HepG2 (cell line): ENCODE results near the gene SCT. TPM values are rescaled to one million over a fixed set of nuclear protein-coding genes. Genes with fewer than 3 reads are reported as not detected.

ENCODE experiments used
- ARNT2 ChIP-seq: sonication (generic); formaldehyde crosslinking; IDR thresholded peaks from 2 replicates; pipeline ENCODE4 v1.8.0; 2022; ENCODE audit warnings: mild to moderate bottlenecking, low read depth, missing genetic modification reagents, moderate library complexity
- ATF7-NPFF ChIP-seq: sonication (generic); formaldehyde crosslinking; IDR thresholded peaks from 2 replicates; pipeline ENCODE4 v1.8.1; 2023; ENCODE audit warnings: mild to moderate bottlenecking, low read depth, missing genetic modification reagents, moderate library complexity
- GATA4 ChIP-seq: sonication (generic); IDR thresholded peaks from 2 replicates; pipeline ENCODE4 v1.6.1; 2016; ENCODE audit warnings: antibody characterized with exemption, low read depth, borderline replicate concordance
- NR2F6 ChIP-seq, 2 experiments: IDR thresholded peaks; 2 replicates each; pipeline ENCODE4 v1.6.1; 2016; ENCODE audit warnings: antibody characterized with exemption in 1 of 2, mild to moderate bottlenecking in 1 of 2
- RAD51 ChIP-seq: fragments of 450-650 bp; IDR thresholded peaks from 2 replicates; pipeline ENCODE4 v1.6.1; 2016; ENCODE audit warnings: borderline replicate concordance
- RXRB ChIP-seq: IDR thresholded peaks from 2 replicates; pipeline ENCODE4 v1.6.1; 2016; ENCODE audit warnings: borderline replicate concordance, missing genetic modification reagents, missing compliant biosample characterization
- SMAD1 ChIP-seq: sonication (generic); formaldehyde crosslinking; IDR thresholded peaks from 2 replicates; pipeline ENCODE4 v1.4.0; 2020; ENCODE audit warnings: missing genetic modification reagents, low read depth, mild to moderate bottlenecking, borderline replicate concordance
- SUZ12 ChIP-seq: fragments of 150-350 bp; IDR thresholded peaks from 2 replicates; pipeline ENCODE4 v1.6.1; 2014; ENCODE audit warnings: low read depth, low read length
- TEAD3 ChIP-seq: optimal IDR thresholded peaks from 2 replicates; pipeline ENCODE3; 2016; ENCODE audit warnings: borderline replicate concordance
- THAP11 ChIP-seq: IDR thresholded peaks from 2 replicates; pipeline ENCODE4 v1.6.1; 2016; ENCODE audit warnings: missing biosample characterization, missing genetic modification reagents
- THYN1 ChIP-seq: sonication (generic); formaldehyde crosslinking; IDR thresholded peaks from 2 replicates; pipeline ENCODE4 v1.8.1; 2023; ENCODE audit warnings: low read depth, mild to moderate bottlenecking, moderate library complexity, missing genetic modification reagents, borderline replicate concordance
- ZBTB42 ChIP-seq: sonication (generic); formaldehyde crosslinking; IDR thresholded peaks from 2 replicates; pipeline ENCODE4 v1.5.0; 2020; ENCODE audit warnings: mild to moderate bottlenecking, missing genetic modification reagents
- ZNF670 ChIP-seq: sonication (generic); formaldehyde crosslinking; IDR thresholded peaks from 2 replicates; pipeline ENCODE4 v1.8.0; 2022; ENCODE audit warnings: mild to moderate bottlenecking, missing genetic modification reagents, borderline replicate concordance
- ZNF747 ChIP-seq: sonication (generic); formaldehyde crosslinking; IDR thresholded peaks from 2 replicates; pipeline ENCODE4 v1.8.1; 2023; ENCODE audit warnings: missing genetic modification reagents, mild to moderate bottlenecking, borderline replicate concordance
- ZNF792 ChIP-seq: IDR thresholded peaks from 2 replicates; pipeline ENCODE4 v1.6.1; 2016
- polyA plus RNA-seq, 8 experiments: library from polyadenylated mRNA; depleted of rRNA in 3 of 8; stranded (reverse) in 7 of 8; unstranded in 1 of 8; fragments of >200 nt; fragmentation: Illumina TruSeq in 4 of 8; extraction: Trizol in 4 of 8; gene quantifications; 2 replicates each; pipeline versions ENCODE4 v1.2.1 to v1.2.3, GENCODE V29; 2011 to 2016; ENCODE audit warnings: low read depth in 4 of 8, missing spikeins in 1 of 8, mixed read lengths in 1 of 8; ENCODE audit not compliant: insufficient read depth in 1 of 8
- total RNA-seq, 5 experiments: library from RNA; depleted of rRNA; stranded (reverse); fragments of >200 nt; fragmentation: Illumina TruSeq; extraction: Trizol; gene quantifications; 2 replicates each; pipeline ENCODE4 v1.2.3, GENCODE V29; 2016; ENCODE audit warnings: low read depth in 1 of 5
- TF ChIP-seq, protein P1 (sequence below), 2 experiments: sonication (generic) in 1 of 2; formaldehyde crosslinking in 1 of 2; IDR thresholded peaks; 2 replicates each; pipeline versions ENCODE4 v1.4.0 to v1.6.1; 2016 to 2020; ENCODE audit warnings: borderline replicate concordance in 1 of 2, low read depth in 1 of 2, mild to moderate bottlenecking in 1 of 2, missing genetic modification reagents in 1 of 2
- TF ChIP-seq, protein P2 (sequence below): sonication (generic); formaldehyde crosslinking; IDR thresholded peaks from 2 replicates; pipeline ENCODE4 v1.4.0; 2020; ENCODE audit warnings: missing genetic modification reagents
- TF ChIP-seq, protein P3 (sequence below): sonication (generic); IDR thresholded peaks from 2 replicates; pipeline ENCODE4 v1.6.1; 2016; ENCODE audit warnings: low read depth, borderline replicate concordance
- TF ChIP-seq, protein P4 (sequence below): sonication (generic); formaldehyde crosslinking; IDR thresholded peaks from 2 replicates; pipeline ENCODE4 v1.4.0; 2020; ENCODE audit warnings: mild to moderate bottlenecking, missing genetic modification reagents

SCT gene
- total and polyA plus RNA-seq, 2 of the 13 experiments (the other 11 are each of a cell fraction or from before 2014, with no cell fraction given): not detected

DNA sequence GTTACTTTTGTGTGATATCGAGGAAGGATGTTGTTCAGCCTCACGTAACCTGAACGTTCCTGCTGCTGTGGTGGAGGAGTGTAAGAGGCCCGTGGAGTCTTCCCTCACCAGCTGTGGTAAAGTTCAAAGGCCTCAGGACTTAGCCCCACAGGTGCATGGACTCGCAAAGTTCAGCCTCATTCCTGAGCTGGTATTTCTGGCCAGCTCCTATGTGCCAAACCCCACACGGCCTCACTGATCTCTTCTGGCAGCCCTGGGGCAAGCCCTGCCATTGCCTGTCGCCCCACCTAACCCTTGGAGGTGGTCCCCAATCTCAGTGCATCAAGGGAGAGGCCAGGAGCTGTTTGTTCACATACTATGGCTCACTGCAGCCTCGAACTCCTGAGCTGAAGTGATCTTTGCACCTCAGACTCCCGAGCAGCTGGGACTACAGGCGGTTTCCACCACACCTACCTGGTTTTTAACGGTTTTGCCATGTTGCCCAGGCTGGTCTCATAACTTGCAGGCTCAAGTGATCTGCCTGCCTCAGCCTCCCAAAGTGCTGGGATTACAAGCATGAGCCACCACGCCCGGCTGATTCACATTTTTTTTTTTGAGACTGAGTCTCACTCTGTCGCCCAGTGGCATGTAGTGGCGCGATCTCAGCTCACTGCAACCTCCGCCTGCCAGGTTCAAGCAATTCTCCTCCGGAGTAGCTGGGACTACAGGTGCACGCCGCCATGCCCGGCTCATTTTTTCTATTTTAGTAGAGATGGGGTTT is 48.5 kb downstream of the SCT start (continued):
- TF ChIP-seq ATF7-NPFF (CRISPR knock-in tag) (no peak), RXRB (CRISPR knock-in tag) (no peak), SUZ12 (no peak), ARNT2 (CRISPR knock-in tag) (no peak), RAD51 (no peak), NR2F6 (IDR thresholded peaks at IDR 0.05) (no peak), NR2F6 (CRISPR knock-in tag; IDR thresholded peaks at IDR 0.05) (0 out of 2 replicates have a peak, but pooled peaks have one; percentile 5), THAP11 (CRISPR knock-in tag) (no peak), GATA4 (no peak), ZBTB42 (CRISPR knock-in tag) (no peak), ZNF747 (no peak), ZNF670 (CRISPR knock-in tag) (no peak), SMAD1 (CRISPR knock-in tag) (no peak), THYN1 (CRISPR knock-in tag) (no peak), TEAD3 (CRISPR knock-in tag) (peak; percentile 19), ZNF792 (CRISPR knock-in tag) (no peak)
- TF ChIP-seq, protein P1, sequence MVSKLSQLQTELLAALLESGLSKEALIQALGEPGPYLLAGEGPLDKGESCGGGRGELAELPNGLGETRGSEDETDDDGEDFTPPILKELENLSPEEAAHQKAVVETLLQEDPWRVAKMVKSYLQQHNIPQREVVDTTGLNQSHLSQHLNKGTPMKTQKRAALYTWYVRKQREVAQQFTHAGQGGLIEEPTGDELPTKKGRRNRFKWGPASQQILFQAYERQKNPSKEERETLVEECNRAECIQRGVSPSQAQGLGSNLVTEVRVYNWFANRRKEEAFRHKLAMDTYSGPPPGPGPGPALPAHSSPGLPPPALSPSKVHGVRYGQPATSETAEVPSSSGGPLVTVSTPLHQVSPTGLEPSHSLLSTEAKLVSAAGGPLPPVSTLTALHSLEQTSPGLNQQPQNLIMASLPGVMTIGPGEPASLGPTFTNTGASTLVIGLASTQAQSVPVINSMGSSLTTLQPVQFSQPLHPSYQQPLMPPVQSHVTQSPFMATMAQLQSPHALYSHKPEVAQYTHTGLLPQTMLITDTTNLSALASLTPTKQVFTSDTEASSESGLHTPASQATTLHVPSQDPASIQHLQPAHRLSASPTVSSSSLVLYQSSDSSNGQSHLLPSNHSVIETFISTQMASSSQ (IDR thresholded peaks at IDR 0.05; ENCODE audit: low read depth): no peak
- TF ChIP-seq, protein P1 (CRISPR knock-in tag; IDR thresholded peaks at IDR 0.05; ENCODE audit: borderline replicate concordance): 0 out of 2 replicates have a peak, but pooled peaks have one; percentile 15
- TF ChIP-seq, protein P2, sequence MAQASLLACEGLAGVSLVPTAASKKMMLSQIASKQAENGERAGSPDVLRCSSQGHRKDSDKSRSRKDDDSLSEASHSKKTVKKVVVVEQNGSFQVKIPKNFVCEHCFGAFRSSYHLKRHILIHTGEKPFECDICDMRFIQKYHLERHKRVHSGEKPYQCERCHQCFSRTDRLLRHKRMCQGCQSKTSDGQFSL (CRISPR knock-in tag): no peak
- TF ChIP-seq, protein P3, sequence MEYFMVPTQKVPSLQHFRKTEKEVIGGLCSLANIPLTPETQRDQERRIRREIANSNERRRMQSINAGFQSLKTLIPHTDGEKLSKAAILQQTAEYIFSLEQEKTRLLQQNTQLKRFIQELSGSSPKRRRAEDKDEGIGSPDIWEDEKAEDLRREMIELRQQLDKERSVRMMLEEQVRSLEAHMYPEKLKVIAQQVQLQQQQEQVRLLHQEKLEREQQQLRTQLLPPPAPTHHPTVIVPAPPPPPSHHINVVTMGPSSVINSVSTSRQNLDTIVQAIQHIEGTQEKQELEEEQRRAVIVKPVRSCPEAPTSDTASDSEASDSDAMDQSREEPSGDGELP: peak; percentile 39; the same call in 1 of the 2 replicates
- TF ChIP-seq, protein P4, sequence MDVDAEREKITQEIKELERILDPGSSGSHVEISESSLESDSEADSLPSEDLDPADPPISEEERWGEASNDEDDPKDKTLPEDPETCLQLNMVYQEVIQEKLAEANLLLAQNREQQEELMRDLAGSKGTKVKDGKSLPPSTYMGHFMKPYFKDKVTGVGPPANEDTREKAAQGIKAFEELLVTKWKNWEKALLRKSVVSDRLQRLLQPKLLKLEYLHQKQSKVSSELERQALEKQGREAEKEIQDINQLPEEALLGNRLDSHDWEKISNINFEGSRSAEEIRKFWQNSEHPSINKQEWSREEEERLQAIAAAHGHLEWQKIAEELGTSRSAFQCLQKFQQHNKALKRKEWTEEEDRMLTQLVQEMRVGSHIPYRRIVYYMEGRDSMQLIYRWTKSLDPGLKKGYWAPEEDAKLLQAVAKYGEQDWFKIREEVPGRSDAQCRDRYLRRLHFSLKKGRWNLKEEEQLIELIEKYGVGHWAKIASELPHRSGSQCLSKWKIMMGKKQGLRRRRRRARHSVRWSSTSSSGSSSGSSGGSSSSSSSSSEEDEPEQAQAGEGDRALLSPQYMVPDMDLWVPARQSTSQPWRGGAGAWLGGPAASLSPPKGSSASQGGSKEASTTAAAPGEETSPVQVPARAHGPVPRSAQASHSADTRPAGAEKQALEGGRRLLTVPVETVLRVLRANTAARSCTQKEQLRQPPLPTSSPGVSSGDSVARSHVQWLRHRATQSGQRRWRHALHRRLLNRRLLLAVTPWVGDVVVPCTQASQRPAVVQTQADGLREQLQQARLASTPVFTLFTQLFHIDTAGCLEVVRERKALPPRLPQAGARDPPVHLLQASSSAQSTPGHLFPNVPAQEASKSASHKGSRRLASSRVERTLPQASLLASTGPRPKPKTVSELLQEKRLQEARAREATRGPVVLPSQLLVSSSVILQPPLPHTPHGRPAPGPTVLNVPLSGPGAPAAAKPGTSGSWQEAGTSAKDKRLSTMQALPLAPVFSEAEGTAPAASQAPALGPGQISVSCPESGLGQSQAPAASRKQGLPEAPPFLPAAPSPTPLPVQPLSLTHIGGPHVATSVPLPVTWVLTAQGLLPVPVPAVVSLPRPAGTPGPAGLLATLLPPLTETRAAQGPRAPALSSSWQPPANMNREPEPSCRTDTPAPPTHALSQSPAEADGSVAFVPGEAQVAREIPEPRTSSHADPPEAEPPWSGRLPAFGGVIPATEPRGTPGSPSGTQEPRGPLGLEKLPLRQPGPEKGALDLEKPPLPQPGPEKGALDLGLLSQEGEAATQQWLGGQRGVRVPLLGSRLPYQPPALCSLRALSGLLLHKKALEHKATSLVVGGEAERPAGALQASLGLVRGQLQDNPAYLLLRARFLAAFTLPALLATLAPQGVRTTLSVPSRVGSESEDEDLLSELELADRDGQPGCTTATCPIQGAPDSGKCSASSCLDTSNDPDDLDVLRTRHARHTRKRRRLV: no peak
